Keratinocyte (primary cell): ENCODE measurements around the gene TSPAN11.

Source experiments
- EZH2 ChIP-seq: IDR thresholded peaks from one replicate; pipeline ENCODE4 v1.6.1; 2012; ENCODE audit warnings: inconsistent platforms, mild to moderate bottlenecking, low read length, moderate library complexity
- TF ChIP-seq, protein P1 (sequence below), 3 experiments: IDR thresholded peaks in 1 of 3; conservative IDR thresholded peaks in 1 of 3; optimal IDR thresholded peaks in 1 of 3; 2 replicates in 2 of 3; 3 replicates in 1 of 3; pipeline versions ENCODE3 to v1.5.1; 2011; ENCODE audit warnings: low read length in 3 of 3, mild to moderate bottlenecking in 3 of 3, moderate library complexity in 2 of 3, control low read depth in 1 of 3, inconsistent platforms in 1 of 3; ENCODE audit not compliant: insufficient read depth in 2 of 3; ENCODE audit errors: extremely low read depth in 1 of 3

DNA sequence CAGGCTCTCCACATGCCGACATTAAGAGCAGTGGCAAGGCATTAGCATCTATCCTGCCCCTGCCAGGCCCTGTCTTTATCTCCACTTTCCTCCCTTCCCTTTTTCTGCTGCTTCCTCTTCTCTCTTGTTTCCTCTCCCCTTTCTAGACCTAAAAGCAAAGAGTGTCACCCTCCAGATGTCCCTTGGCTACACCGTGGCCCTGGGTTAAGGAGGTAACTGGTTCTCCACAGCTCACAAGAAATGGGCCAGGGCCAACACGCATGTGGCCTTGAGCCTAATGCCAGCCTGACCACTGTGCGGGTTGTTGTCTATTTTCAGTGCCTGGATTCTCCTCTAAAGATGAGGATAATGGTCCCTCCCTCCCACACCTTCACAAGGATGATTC lies 105.4 kb downstream of the TSPAN11 start:
- no peak for TF ChIP-seq EZH2
- TF ChIP-seq, protein P1, sequence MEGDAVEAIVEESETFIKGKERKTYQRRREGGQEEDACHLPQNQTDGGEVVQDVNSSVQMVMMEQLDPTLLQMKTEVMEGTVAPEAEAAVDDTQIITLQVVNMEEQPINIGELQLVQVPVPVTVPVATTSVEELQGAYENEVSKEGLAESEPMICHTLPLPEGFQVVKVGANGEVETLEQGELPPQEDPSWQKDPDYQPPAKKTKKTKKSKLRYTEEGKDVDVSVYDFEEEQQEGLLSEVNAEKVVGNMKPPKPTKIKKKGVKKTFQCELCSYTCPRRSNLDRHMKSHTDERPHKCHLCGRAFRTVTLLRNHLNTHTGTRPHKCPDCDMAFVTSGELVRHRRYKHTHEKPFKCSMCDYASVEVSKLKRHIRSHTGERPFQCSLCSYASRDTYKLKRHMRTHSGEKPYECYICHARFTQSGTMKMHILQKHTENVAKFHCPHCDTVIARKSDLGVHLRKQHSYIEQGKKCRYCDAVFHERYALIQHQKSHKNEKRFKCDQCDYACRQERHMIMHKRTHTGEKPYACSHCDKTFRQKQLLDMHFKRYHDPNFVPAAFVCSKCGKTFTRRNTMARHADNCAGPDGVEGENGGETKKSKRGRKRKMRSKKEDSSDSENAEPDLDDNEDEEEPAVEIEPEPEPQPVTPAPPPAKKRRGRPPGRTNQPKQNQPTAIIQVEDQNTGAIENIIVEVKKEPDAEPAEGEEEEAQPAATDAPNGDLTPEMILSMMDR (optimal IDR thresholded peaks at IDR 0.05 in 1 of 3, IDR thresholded peaks at IDR 0.05 in 1 of 3, conservative IDR thresholded peaks at IDR 0.05 in 1 of 3; ENCODE audit: extremely low read depth in 1 of 3, insufficient read depth in 2 of 3, low read length in 3 of 3), result no peak
